HG03139 (cell line): ENCODE results near the gene RNF144A.

Experiments
- ATAC-seq: cut with Tn5 transposase; IDR thresholded peaks from one replicate; pipeline ENCODE4 v1.9.1; 2021; ENCODE audit not compliant: unreplicated experiment

RNF144A gene

GRCh38 chr2:7018282-7018701, 101.1 kb downstream of the RNF144A start:
- ATAC-seq = no peak

DNA sequence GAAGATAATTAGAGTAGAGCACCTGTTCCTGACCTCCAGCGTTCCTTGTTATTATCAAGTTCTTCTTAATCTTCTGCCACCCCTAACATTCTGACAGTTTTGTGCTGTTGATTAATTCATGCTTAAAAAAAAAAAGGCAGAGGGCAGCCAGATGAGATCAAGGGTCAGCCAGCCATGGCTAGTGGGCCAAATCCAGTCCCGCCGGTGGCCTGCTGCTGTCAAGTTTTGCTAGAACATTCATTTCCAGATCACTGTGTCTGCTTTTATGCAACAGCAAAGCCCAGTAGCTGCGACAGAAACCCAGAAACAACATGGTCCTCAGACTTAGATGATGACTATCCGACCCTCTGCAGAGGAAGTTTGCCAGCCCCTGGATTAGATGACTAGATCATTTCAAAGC, 101.6 kb downstream of the RNF144A start:
- no peak for ATAC-seq

DNA sequence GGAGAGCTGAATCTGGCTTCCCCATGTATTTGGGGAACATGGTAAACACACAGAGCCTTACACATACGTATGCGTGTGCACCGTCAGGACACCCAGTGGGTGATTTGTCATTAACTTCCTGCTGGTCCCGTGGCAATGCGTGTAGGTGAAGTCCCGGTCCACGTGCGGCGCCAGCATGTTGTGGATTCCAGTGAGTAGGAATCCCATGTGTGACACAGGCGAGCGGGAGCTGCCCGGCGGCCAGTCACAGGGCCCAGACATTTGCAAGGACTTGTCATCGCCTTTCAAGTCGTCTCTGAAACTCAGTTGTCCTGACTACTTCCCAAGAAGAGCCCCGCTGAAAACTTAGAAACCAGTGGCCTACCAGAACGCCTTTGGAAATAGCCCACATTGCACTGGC, 102.0 kb downstream of the RNF144A start:
- no peak for ATAC-seq

DNA sequence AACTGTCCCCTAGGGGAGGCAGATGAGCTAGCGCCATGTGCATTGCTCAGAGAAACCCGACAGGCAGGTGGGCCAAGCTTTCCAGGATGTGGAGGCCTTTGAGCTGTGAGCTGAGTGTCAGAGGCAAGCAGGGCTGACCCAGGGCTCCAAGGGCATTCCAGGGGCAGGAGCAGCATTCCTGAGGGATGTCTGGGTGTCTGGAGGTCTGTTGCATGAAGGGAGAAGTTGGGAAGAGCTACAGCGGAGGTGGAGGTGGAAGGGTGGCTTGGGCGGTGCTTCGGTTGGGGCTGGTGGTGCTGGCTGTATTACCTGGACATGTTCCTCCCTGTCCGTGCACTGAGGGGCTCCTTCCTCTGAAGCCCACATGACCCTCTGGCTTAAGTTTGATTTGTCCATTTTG, 102.8 kb downstream of the RNF144A start:
- no peak for ATAC-seq

- ATAC-seq = no peak
Measured at GRCh38 chr2:7020468-7020867, 103.3 kb downstream of the RNF144A start.

DNA sequence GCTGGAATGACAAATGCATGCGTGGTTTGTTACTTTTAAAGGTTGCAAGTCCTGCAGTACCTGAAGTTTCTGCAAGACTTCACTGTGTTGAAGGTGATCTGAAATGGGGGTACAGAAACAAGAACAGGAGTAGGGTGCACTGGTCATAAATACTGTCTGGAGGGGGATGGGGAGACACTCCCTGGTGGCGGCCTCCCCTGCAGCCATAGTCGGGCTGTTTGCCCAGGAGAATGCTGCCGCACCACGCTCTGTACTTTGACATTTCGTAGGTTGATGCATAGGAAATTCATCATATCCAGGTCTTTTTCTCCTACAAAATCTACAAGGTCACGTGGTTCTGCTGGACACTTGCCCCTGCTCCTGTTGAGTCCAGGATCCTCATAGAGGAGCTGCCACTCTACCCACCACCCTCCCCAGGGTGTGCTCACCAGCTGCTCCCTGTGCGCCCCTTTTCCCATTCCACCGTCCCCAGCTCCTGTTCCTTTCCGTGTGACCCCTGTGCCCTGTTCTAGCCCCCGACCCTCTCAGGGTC, 103.8 kb downstream of the RNF144A start:
- no peak for ATAC-seq

DNA sequence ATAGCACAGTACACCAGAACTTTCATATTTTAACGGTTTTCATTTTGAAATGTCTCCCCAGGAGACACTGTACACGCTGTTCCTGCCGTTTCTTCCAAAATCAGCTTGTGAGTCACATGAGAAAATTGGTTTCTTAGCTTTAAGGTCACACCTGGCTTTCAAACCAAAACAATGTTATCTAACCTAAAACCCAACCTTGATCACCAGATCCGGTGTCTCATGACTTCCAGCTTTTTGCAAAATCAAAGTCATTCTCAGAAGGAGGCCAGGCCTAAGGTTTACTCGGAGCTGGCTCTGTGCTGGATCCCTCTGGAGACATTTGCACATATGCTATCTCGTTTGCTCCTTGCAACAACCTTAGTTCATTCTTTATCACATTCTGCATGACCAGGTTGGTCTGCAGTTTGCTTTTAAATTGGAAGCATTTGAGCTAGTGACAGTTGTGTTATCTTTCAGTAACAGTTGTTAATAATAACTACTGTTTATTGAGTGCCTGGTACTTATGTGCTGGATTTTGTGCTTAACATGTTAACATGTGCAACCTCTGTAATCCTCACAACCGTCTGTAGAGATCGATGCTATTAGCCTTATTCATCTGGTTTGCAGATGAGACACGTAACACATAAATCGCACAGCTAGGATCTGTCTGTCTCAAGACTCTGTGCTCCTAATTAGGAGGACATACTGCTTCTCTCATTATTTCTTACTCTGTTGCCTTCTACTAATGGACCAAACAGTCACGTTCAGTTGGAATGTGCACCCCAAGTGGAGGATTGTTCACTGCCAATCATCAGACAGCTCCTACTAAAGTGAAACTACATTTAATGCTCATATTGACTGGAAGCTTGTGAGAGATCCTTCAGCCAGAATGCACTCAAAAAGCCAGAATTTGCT, 105.5 kb downstream of the RNF144A start:
- no peak for ATAC-seq

- ATAC-seq = no peak
Measured at GRCh38 chr2:7023542-7023941, 106.3 kb downstream of the RNF144A start.

DNA sequence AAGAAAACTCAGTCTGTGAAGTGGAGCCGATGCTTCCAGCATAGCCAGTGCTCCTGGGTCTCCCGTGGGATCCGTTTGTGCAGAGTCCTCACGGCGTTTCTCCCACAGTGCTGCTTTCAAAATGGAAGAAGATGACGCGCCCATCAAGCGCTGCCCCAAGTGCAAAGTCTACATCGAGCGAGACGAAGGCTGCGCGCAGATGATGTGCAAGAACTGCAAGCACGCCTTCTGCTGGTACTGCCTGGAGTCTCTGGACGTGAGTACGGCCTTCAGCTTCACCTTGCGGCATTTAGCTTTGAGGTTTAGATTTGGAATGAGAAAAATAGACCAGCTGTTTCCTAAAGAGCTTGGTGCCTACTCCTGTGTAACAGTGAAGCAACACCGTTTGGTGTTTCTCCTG, 107.0 kb downstream of the RNF144A start:
- no peak for ATAC-seq

GRCh38 chr2:7025082-7025481, 107.9 kb downstream of the RNF144A start:
- ATAC-seq = no peak

DNA sequence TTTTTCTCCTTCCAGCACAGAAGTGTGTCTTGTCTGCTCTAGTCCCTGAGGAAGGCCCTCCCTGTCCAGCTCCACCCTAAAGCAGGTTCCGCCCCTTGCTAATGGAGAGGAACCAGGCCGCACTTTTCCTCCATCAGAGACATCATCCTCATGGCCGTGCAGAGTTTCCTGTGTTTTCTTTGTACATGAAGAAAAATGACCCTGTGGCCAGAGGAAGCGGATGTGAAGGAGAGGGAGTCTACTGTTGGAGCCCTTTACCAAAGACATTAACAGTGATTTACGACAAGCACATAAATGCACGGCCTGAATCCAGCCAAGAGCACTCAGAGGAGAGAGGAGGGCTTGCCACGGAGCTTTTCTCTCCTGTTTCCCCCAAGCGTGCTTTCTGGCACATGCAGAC, 109.5 kb downstream of the RNF144A start:
- ATAC-seq = no peak

- no peak for ATAC-seq
Measured at GRCh38 chr2:7027411-7027810, 110.2 kb downstream of the RNF144A start.

- no peak for ATAC-seq
Measured at GRCh38 chr2:7027956-7028655, 110.9 kb downstream of the RNF144A start.

DNA sequence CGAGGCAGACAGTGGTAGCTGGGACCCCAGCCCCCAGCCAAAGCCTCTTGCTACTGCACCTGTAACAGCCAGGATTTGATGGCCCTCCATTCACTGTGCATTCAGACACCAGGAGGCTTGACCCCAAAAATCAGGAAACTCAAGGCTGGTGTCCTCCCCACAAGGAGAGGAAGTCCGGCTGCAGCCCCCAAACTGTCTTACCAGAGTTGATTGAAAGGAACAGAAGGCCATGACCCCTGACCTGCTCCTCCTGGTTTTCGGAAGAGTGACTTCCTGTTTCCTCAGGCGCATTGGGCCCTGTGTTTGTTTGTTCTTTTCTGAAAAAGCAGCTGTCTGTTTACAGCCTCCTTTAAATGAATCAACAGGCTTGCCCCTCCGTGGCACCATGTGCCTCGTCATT, 111.6 kb downstream of the RNF144A start:
- no peak for ATAC-seq

GRCh38 chr2:7029291-7030059, 112.3 kb downstream of the RNF144A start:
- no peak for ATAC-seq

- no peak for ATAC-seq
Measured at GRCh38 chr2:7030810-7031209, 113.6 kb downstream of the RNF144A start.

- no peak for ATAC-seq
Measured at GRCh38 chr2:7031547-7032245, 114.5 kb downstream of the RNF144A start.

- no peak for ATAC-seq
Measured at GRCh38 chr2:7032371-7032770, 115.2 kb downstream of the RNF144A start.

DNA sequence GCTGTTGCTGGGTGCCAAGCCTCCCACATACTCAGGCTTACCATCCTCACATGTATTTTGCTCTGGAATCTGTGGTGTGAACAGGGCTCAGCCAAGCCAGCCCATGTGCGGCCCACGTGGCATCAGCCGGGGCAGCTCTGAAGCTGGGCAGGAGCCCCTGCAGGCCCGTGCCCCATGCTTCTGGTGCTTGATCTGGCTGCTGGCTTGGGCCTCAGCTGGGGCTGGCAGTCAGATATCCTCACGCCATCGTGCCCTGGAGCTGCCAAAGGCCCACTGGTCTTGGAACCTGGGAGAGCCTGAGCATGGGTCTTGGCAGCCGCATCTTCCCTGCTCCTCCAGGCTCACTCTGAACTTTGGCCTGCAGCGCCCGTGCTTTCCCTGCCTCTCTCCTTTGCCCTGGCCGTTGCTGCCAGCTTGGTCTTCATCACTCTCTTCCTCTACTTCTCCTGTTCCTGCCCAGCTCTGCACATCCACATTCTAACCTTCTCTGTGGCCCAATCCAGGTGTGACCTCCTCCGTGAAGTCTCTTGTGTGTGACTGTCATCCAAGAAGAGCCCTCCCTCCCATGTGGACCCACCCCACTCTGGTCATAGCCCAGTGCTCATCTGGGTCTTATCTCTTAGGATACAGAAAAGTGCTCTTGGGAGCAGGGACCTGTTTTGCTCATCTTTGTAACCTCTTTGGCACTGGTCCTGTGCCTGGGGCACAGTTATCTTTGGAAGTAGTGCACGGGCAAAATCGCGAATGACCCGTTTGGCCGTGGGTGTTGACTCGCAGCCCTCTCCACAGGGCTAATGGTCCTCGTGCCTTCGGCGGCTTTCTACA, 116.1 kb downstream of the RNF144A start:
- no peak for ATAC-seq

DNA sequence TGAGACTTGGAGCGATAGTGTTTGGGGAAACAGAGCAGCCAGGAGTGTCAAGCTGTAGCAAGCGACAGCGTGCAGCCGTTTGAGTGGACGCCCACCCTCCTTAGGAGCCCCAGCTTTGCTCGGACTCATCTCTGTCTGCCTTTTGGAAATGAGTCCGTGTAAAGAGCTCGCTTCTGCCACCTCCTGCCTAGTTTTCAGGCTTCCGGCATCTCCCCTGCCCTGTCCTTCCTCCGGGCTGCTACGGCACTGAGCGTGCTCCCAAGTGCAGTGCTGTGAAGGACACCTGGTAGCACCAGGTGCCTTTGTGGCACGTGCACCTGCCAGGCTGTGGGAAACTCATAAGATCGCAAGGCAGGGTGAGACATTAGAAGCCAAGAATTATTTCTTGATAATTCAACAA, 117.1 kb downstream of the RNF144A start:
- no peak for ATAC-seq
